ENCODE results near the gene MEGF8. TPM values are rescaled to one million over a fixed set of nuclear protein-coding genes. Genes with fewer than 3 reads are reported as not detected.

MEGF8 gene
- total and polyA plus RNA-seq, 2 of the 8 experiments (the other 6 are each of a cell fraction or from before 2014, with no cell fraction given) = 13.0 to 23.7 TPM

DNA sequence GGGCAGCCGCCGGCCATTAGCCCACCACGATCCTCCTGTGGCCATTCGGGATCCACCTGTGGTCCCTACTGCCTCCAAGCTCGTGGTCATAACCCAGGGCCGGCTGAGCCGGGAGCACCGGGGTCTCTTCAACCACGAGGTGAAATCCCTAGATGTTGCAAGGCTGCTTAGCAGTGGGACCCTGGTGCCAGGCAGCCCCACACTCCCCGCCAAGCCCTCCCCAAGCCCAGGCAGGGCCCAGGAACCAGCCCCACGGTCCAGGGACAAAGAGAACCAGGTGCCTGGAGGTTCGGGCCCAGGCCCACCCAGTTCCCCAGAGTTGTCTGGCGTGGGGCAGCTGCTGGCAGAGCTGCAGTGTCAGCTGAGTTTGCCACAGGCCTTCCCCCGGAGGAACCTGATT, 15.7 kb upstream of the MEGF8 start:
- TF ChIP-seq, protein P1, sequence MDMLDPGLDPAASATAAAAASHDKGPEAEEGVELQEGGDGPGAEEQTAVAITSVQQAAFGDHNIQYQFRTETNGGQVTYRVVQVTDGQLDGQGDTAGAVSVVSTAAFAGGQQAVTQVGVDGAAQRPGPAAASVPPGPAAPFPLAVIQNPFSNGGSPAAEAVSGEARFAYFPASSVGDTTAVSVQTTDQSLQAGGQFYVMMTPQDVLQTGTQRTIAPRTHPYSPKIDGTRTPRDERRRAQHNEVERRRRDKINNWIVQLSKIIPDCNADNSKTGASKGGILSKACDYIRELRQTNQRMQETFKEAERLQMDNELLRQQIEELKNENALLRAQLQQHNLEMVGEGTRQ (IDR thresholded peaks at IDR 0.05; ENCODE audit: low read length) = no peak
- no peak for TF ChIP-seq SP4 (IDR thresholded peaks at IDR 0.05; ENCODE audit: low read length)
- no peak for TF ChIP-seq GTF2F1 (IDR thresholded peaks at IDR 0.05; ENCODE audit: borderline replicate concordance, low read depth, low read length)
- Histone ChIP-seq H2AFZ (ENCODE audit: low read length) (no peak overlapping the region), H3K79me1 (ENCODE audit: low read depth, low read length) (no peaks in the 10 kb centered on the region), H2BK20ac (ENCODE audit: low read length) (no peak overlapping the region), H4K91ac (replicated peaks; ENCODE audit: insufficient read length, low read length) (no peak overlapping the region), H3K9ac (replicated peaks in 1 of 4; ENCODE audit: extremely low read depth in 1 of 4, low read depth in 3 of 4, low read length in 3 of 4) (no peak overlapping the region), H3K4me3 (ENCODE audit: extremely low read depth in 1 of 4, insufficient read depth in 2 of 4, low read depth in 3 of 4, low read length in 4 of 4) (no peak overlapping the region), H2BK120ac (replicated peaks; ENCODE audit: low read depth, low read length) (no peak overlapping the region), H3K23ac (ENCODE audit: insufficient read length) (no peak overlapping the region), H4K20me1 (replicated peaks in 1 of 2; ENCODE audit: control insufficient read depth in 1 of 2, insufficient read depth in 2 of 2, low read length in 2 of 2) (no peaks in the 10 kb centered on the region), H2BK5ac (ENCODE audit: low read depth, low read length) (no peak overlapping the region), H2BK12ac (ENCODE audit: low read depth, low read length) (no peak overlapping the region), H3K9me3 (ENCODE audit: insufficient read depth in 2 of 2, low read depth in 1 of 2, low read length in 1 of 2) (no peaks in the 10 kb centered on the region), H3K27me3 (replicated peaks in 1 of 4; ENCODE audit: control insufficient read depth in 3 of 4, extremely low read depth in 1 of 4, insufficient read depth in 3 of 4, low read length in 3 of 4) (peaks cover 0 to 15% (median 8%) of the 10 kb centered on the region in 4 experiments; a peak in 5 of 7 replicates), H3K36me3 (ENCODE audit: control insufficient read depth in 2 of 4, insufficient read depth in 4 of 4, low read length in 3 of 4) (no peaks in the 10 kb centered on the region), H3K14ac (ENCODE audit: insufficient read length) (no peak overlapping the region), H3K23me2 (ENCODE audit: low read depth, low read length) (peaks cover 6% of the 10 kb centered on the region; the same call in 1 of the 2 replicates), H3K79me2 (ENCODE audit: control insufficient read depth in 1 of 2, insufficient read depth in 2 of 2, low read length in 2 of 2) (no peaks in the 10 kb centered on the region), H4K8ac (ENCODE audit: extremely low read depth, insufficient read depth, low read length) (no peak overlapping the region), H3K27ac (ENCODE audit: low read depth, low read length) (no peak overlapping the region), H3K56ac (replicated peaks; ENCODE audit: insufficient read length, low read depth, low read length) (no peak overlapping the region), H3K18ac (ENCODE audit: extremely low read depth, low read length) (no peak overlapping the region), H3K4me2 (ENCODE audit: insufficient read depth in 1 of 2, low read depth in 2 of 2, low read length in 2 of 2) (no peak overlapping the region), H3K4me1 (replicated peaks in 1 of 4; ENCODE audit: control insufficient read depth in 3 of 4, insufficient read depth in 4 of 4, low read length in 3 of 4) (peaks cover 0 to 8% (median 2%) of the 10 kb centered on the region in 4 experiments; a peak in 1 of 7 replicates), H2AK5ac (ENCODE audit: low read depth, low read length) (no peak overlapping the region), H2BK15ac (ENCODE audit: low read length) (0 out of 2 replicates have a peak overlapping the region, but pooled peaks have one; percentile 53), H3K4ac (replicated peaks; ENCODE audit: insufficient read length, low read depth, low read length) (no peak overlapping the region), H4K5ac (ENCODE audit: insufficient read length, low read depth, low read length) (no peak overlapping the region)
- no peak for DNase-seq (ENCODE audit: low read depth in 1 of 2, low spot score in 2 of 2)
- POLR2A ChIA-PET (ENCODE audit: partially characterized antibody) = interaction anchor here (0.7 to 1.7 kb wide), 2 partner anchors 20 to 27 kb away, joined by 3 read pairs; no protein-coding TSS in a partner anchor
- CTCF ChIA-PET (ENCODE audit: partially characterized antibody) = interaction anchor here (3.8 kb wide), 1 partner anchor 15 kb away, joined by 21 read pairs; no protein-coding TSS in a partner anchor
- 94% methylated on average over 14 of the region's 14 CpGs; no CpG with 5 or more reads in 1 of the 2 experiments for WGBS, 2 experiments (ENCODE audit: extremely low coverage in 1 of 2, insufficient coverage in 1 of 2, insufficient read length in 1 of 2, insufficient replicate concordance in 2 of 2, low coverage in 1 of 2, low lambda C conversion rate in 2 of 2, missing lambda C conversion rate in 1 of 2)
- no peak for FAIRE-seq
